ENCODE data around the gene HEATR1. TPM values are rescaled to one million over a fixed set of nuclear protein-coding genes. Genes with fewer than 3 reads are reported as not detected.

The HEATR1 gene
- total RNA-seq, 1 experiment from 2014 or later = 68.3 TPM

DNA sequence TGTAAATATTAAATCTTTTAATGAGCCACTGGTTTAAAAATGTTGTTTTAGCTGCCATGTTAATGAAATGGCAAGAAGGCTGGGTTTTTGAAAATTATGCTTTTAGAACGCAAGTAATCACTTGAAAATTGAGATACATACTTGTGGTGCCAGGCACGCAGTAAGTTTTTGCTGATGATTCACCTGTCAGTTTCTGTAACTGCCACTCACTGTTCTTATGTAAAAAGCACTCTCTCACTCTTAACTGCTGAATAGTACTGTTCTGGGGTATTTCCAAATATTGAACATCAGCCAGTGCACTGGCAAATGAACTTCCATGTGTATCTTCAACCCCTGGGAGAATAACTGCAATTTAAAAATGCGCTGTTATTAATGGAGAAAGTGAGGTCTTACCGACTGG lies 62.6 kb downstream of the HEATR1 start:
- H3K36me3 ChIP-seq (ENCODE audit: control insufficient read depth in 1 of 2, insufficient read depth in 2 of 2, low read length in 2 of 2) = peaks cover 27 to 29% of the 10 kb centered on the region in 2 experiments; a peak in 3 of 4 replicates
- H3K4me1 ChIP-seq (ENCODE audit: control insufficient read depth in 1 of 2, insufficient read depth in 2 of 2, low read length in 2 of 2) = 0 out of 4 replicates have a peak, but pooled peaks cover 0 to 4% of the 10 kb centered on the region in 2 experiments
- H3K9me3 ChIP-seq (ENCODE audit: control insufficient read depth in 1 of 2, insufficient read depth in 1 of 2, low read depth in 1 of 2, low read length in 2 of 2) = no peaks in the 10 kb centered on the region
- ChIA-PET RAD21 (ENCODE audit: low non-redundant PET in 1 of 2, low total read pairs in 2 of 2, uncharacterized antibody in 2 of 2, unreplicated experiment in 2 of 2) (no interaction called here), CTCF (interaction anchor here (0.6 kb wide), 1 partner anchor 96 kb away, joined by 3 read pairs; no protein-coding TSS in a partner anchor), POLR2A (no interaction called here)
- no TSS peak for BruUV-seq (replicated peaks)
- H3K27ac ChIP-seq (ENCODE audit: low read depth, low read length) = no peak overlapping the region
- no peaks in the 10 kb centered on the region for H3K9me2 ChIP-seq (ENCODE audit: insufficient read depth)
- no peak for ATAC-seq
- intact Hi-C loops (cut with micrococcal nuclease) = no loop called here
- H3K9ac ChIP-seq (ENCODE audit: low read length) = no peak overlapping the region
- H2AFZ ChIP-seq (ENCODE audit: low read depth, low read length, poor library complexity, severe bottlenecking) = no peak overlapping the region
- DNase-seq (ENCODE audit: low read depth, low spot score) = no peak
- no peaks in the 10 kb centered on the region for H3K27me3 ChIP-seq (ENCODE audit: insufficient read depth, low read length)
- no peaks in the 10 kb centered on the region for H4K20me1 ChIP-seq (ENCODE audit: insufficient read depth)
- no peak overlapping the region for H3K4me2 ChIP-seq (ENCODE audit: low read length)
- peaks cover 5% of the 10 kb centered on the region; the same call in 1 of the 2 replicates for H3K79me2 ChIP-seq (ENCODE audit: insufficient read depth, low read length)
- TF ChIP-seq EZH2 (IDR thresholded peaks at IDR 0.05) (no peak), CBX3 (IDR thresholded peaks at IDR 0.05; ENCODE audit: low read depth) (no peak), SRF (IDR thresholded peaks at IDR 0.05; ENCODE audit: low read depth) (no peak), JUND (IDR thresholded peaks at IDR 0.05) (no peak), SIN3A (IDR thresholded peaks at IDR 0.05; ENCODE audit: low read depth) (no peak), EZH2phosphoT487 (IDR thresholded peaks at IDR 0.05; ENCODE audit: borderline replicate concordance) (no peak), ZNF274 (IDR thresholded peaks at IDR 0.05; ENCODE audit: low read depth, low read length) (no peak), TCF7L2 (IDR thresholded peaks at IDR 0.05; ENCODE audit: borderline replicate concordance, extremely low read depth, insufficient read depth, insufficient read length) (no peak), RAD21 (IDR thresholded peaks at IDR 0.05; ENCODE audit: low read depth) (no peak), CEBPB (IDR thresholded peaks at IDR 0.05; ENCODE audit: low read depth) (no peak), SP1 (IDR thresholded peaks at IDR 0.05; ENCODE audit: low read depth) (no peak), FOSL1 (IDR thresholded peaks at IDR 0.05; ENCODE audit: low read depth) (no peak), ZFX (IDR thresholded peaks at IDR 0.05) (no peak), POLR2A (IDR thresholded peaks at IDR 0.05; ENCODE audit: borderline replicate concordance, extremely low read depth, insufficient read depth, insufficient read length) (no peak), ELF1 (IDR thresholded peaks at IDR 0.05; ENCODE audit: borderline replicate concordance, low read depth) (no peak), YY1 (IDR thresholded peaks at IDR 0.05; ENCODE audit: extremely low read depth, insufficient replicate concordance, low read depth, low read length) (no peak)
- TF ChIP-seq, protein P1, sequence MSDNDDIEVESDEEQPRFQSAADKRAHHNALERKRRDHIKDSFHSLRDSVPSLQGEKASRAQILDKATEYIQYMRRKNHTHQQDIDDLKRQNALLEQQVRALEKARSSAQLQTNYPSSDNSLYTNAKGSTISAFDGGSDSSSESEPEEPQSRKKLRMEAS (IDR thresholded peaks at IDR 0.05) = no peak
- TF ChIP-seq, protein P2, sequence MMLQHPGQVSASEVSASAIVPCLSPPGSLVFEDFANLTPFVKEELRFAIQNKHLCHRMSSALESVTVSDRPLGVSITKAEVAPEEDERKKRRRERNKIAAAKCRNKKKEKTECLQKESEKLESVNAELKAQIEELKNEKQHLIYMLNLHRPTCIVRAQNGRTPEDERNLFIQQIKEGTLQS (IDR thresholded peaks at IDR 0.05) = no peak
- TF ChIP-seq, protein P3, sequence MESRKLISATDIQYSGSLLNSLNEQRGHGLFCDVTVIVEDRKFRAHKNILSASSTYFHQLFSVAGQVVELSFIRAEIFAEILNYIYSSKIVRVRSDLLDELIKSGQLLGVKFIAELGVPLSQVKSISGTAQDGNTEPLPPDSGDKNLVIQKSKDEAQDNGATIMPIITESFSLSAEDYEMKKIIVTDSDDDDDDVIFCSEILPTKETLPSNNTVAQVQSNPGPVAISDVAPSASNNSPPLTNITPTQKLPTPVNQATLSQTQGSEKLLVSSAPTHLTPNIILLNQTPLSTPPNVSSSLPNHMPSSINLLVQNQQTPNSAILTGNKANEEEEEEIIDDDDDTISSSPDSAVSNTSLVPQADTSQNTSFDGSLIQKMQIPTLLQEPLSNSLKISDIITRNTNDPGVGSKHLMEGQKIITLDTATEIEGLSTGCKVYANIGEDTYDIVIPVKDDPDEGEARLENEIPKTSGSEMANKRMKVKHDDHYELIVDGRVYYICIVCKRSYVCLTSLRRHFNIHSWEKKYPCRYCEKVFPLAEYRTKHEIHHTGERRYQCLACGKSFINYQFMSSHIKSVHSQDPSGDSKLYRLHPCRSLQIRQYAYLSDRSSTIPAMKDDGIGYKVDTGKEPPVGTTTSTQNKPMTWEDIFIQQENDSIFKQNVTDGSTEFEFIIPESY (IDR thresholded peaks at IDR 0.05; ENCODE audit: extremely low read depth, insufficient replicate concordance, low read length) = no peak
- TF ChIP-seq, protein P4, sequence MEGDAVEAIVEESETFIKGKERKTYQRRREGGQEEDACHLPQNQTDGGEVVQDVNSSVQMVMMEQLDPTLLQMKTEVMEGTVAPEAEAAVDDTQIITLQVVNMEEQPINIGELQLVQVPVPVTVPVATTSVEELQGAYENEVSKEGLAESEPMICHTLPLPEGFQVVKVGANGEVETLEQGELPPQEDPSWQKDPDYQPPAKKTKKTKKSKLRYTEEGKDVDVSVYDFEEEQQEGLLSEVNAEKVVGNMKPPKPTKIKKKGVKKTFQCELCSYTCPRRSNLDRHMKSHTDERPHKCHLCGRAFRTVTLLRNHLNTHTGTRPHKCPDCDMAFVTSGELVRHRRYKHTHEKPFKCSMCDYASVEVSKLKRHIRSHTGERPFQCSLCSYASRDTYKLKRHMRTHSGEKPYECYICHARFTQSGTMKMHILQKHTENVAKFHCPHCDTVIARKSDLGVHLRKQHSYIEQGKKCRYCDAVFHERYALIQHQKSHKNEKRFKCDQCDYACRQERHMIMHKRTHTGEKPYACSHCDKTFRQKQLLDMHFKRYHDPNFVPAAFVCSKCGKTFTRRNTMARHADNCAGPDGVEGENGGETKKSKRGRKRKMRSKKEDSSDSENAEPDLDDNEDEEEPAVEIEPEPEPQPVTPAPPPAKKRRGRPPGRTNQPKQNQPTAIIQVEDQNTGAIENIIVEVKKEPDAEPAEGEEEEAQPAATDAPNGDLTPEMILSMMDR (IDR thresholded peaks at IDR 0.05 in 2 of 3, conservative IDR thresholded peaks at IDR 0.05 in 1 of 3; ENCODE audit: borderline replicate concordance in 1 of 3, insufficient read depth in 1 of 3, low read depth in 2 of 3, low read length in 2 of 3) = no peak
- no peak overlapping the region for H3K4me3 ChIP-seq (replicated peaks in 1 of 2; ENCODE audit: low read depth in 1 of 2, low read length in 2 of 2)

Data from HCT116 (cell line).